BE2C (cell line): ENCODE measurements around the gene DUOX1.

Experiments used
- DNase-seq: peaks from one replicate; pipeline ENCODE4 v3.0.0-alpha.2; 2020
- H3K27me3 ChIP-seq: fragments of 250-450 bp; sonication (Bioruptor Pico); 2 replicates; pipeline ENCODE4 v1.5.1; 2020; ENCODE audit warnings: mild to moderate bottlenecking
- H3K36me3 ChIP-seq: fragments of 250-450 bp; sonication (Bioruptor Pico); 2 replicates; pipeline ENCODE4 v1.5.1; 2020; ENCODE audit warnings: mild to moderate bottlenecking
- H3K4me1 ChIP-seq: fragments of 250-450 bp; sonication (Bioruptor Pico); 2 replicates; pipeline ENCODE4 v1.5.1; 2020
- H3K4me3 ChIP-seq: 2 replicates; pipeline ENCODE4 v1.5.1; 2011; ENCODE audit warnings: low read depth, low read length
- H3K9me3 ChIP-seq: fragments of 250-450 bp; sonication (Bioruptor Pico); 2 replicates; pipeline ENCODE4 v1.5.1; 2020
- TF ChIP-seq, protein P1 (sequence below): IDR thresholded peaks from 2 replicates; pipeline ENCODE4 v1.5.1; 2012; ENCODE audit warnings: mild to moderate bottlenecking, low read depth, low read length

The DUOX1 gene

DNA sequence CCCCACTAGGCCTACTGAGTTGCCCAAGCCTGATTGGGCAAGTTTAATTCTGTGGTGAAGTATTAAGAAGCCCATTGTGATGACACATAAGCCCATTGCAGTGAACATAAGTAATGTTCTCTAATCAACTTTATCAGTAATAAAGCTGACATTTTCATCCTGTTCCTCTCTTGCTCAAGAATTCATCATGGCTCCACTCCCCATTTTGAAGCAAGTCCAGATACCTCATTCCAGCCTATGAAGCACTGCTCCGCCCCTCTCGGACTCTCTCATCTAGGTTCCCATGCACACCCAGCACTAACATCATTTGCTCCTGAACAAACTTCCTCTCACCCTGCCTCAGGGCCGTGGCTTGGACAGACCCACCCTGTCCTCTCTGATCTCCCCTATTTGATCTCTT, 47.5 kb downstream of the DUOX1 start:
- Histone ChIP-seq H3K9me3 (no peaks in the 10 kb centered on the region), H3K27me3 (no peaks in the 10 kb centered on the region), H3K4me1 (peaks cover 21% of the 10 kb centered on the region), H3K36me3 (peaks cover 92% of the 10 kb centered on the region), H3K4me3 (no peak overlapping the region)
- TF ChIP-seq, protein P1, sequence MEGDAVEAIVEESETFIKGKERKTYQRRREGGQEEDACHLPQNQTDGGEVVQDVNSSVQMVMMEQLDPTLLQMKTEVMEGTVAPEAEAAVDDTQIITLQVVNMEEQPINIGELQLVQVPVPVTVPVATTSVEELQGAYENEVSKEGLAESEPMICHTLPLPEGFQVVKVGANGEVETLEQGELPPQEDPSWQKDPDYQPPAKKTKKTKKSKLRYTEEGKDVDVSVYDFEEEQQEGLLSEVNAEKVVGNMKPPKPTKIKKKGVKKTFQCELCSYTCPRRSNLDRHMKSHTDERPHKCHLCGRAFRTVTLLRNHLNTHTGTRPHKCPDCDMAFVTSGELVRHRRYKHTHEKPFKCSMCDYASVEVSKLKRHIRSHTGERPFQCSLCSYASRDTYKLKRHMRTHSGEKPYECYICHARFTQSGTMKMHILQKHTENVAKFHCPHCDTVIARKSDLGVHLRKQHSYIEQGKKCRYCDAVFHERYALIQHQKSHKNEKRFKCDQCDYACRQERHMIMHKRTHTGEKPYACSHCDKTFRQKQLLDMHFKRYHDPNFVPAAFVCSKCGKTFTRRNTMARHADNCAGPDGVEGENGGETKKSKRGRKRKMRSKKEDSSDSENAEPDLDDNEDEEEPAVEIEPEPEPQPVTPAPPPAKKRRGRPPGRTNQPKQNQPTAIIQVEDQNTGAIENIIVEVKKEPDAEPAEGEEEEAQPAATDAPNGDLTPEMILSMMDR: no peak
- no peak for DNase-seq

DNA sequence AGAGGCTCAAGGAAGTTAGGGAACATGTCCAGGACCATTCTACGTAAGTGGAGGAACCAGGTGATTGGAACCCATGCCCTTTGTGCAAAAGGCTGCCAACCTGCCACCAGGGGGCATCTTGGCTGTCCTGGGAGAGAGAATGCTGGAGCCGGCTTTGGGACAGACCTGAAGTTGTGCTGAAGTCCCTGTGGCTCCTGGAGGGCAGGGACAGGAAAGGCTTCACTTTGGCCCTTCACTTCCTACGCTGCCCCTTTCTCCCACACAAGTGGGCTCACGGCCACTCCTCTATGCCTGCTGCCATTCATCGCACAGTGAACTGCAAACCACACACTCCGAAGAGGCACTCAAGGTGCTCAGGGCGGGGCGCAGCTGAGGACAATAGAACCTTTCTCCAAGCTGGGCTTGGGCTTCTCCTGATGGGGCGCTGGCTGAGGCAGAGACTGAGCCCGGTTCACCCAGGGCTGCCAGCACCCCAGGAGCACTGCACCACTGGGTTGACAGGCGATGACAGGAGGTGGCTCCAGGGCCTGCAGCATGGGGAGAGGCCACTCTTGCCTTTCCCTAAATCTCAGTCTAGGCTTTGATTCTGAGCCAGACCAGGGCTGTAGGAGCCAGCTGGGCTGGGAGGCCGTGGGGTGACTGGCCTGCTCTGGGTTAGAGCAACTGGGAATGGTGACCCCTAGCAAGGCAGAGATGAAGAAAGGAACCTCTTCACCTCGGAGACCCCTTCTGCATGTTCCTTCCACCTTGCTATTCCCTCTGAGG, 49.6 kb downstream of the DUOX1 start:
- peaks cover 26% of the 10 kb centered on the region for H3K4me1 ChIP-seq
- H3K36me3 ChIP-seq: peaks cover 94% of the 10 kb centered on the region
- no peaks in the 10 kb centered on the region for H3K27me3 ChIP-seq
- peak; percentile 49 for DNase-seq
- no peaks in the 10 kb centered on the region for H3K9me3 ChIP-seq
- H3K4me3 ChIP-seq: no peak overlapping the region
- TF ChIP-seq, protein P1: peak; percentile 64

- Histone ChIP-seq H3K36me3 (peaks cover 86% of the 10 kb centered on the region), H3K4me1 (peaks cover 28% of the 10 kb centered on the region), H3K27me3 (no peaks in the 10 kb centered on the region), H3K9me3 (no peaks in the 10 kb centered on the region), H3K4me3 (no peak overlapping the region)
- DNase-seq: no peak
- TF ChIP-seq, protein P1: no peak
Measured at GRCh38 chr15:45180201-45180600, 50.4 kb downstream of the DUOX1 start.

- TF ChIP-seq, protein P1: no peak
- Histone ChIP-seq H3K9me3 (no peaks in the 10 kb centered on the region), H3K4me1 (peaks cover 28% of the 10 kb centered on the region), H3K36me3 (peaks cover 84% of the 10 kb centered on the region), H3K27me3 (no peaks in the 10 kb centered on the region), H3K4me3 (no peak overlapping the region)
- DNase-seq: no peak
Measured at GRCh38 chr15:45180648-45181436, 51.0 kb downstream of the DUOX1 start.

DNA sequence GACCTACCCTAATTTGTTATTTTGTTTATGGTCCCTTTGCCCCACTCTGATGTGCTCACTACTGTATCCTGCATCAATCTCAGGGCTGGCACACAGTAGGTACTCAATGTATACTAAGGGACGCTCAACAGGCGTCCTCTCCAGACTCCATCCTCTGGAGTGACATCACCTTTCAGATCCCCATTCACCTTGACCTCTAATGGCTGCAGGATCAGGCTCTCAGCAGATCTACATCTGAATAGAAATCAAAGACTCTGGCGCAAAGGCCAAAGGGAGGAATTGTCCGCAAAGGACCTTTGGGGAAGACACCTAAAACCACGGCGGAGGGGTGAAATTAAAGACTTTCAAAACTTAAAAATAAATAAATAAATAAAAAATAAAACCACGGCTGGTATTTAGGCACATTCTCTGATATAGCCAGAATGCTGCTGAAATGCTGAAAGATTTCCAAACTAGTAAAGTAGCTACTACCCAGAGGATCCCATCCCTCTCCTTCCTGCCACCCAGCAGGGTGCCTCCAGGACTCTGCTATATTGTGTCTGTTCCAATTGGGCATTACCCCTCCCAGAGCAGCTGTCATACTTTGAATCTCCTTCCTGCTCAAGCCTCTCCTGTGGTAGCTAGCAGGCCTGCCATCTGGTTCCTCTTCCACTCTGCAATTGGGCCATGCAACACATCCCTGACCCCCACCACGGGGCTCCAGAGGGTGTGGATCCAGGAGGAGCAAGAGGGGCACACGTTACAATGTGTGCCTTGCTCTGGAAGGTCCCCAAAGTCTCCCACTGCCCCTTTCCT, 51.9 kb downstream of the DUOX1 start:
- H3K27me3 ChIP-seq: no peaks in the 10 kb centered on the region
- no peaks in the 10 kb centered on the region for H3K9me3 ChIP-seq
- no peak overlapping the region for H3K4me3 ChIP-seq
- peaks cover 28% of the 10 kb centered on the region for H3K4me1 ChIP-seq
- DNase-seq: peak; percentile 52
- TF ChIP-seq, protein P1: no peak
- H3K36me3 ChIP-seq: peaks cover 79% of the 10 kb centered on the region
